Limb (tissue), 2 donors: ENCODE data around the gene WDR64.

Experiments
- DNase-seq, 2 donors: peaks; one replicate each; pipeline ENCODE4 v3.0.0-alpha.2; 2016; ENCODE audit errors: extremely low spot score in 2 of 2

Gene WDR64

DNA sequence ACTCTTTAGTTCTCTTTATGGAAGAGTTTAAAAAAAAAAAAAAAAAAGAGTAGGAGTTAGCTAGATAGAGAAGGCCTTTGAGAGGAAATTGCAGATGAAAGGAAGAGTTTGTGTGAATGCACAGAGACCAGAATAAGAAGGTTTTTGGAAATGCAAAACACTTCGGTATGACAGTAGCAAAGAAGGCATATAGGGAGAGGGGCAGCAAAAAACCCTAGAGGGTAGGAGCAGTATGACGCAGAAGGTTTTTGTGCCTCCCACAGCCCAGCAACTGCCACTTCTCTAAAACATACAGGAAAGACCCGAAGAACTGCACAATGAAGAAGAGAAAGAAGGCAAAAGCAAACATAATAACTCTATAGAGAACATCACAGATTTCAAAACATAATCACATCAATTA is 84.3 kb downstream of the WDR64 start:
- DNase-seq = no peak

DNA sequence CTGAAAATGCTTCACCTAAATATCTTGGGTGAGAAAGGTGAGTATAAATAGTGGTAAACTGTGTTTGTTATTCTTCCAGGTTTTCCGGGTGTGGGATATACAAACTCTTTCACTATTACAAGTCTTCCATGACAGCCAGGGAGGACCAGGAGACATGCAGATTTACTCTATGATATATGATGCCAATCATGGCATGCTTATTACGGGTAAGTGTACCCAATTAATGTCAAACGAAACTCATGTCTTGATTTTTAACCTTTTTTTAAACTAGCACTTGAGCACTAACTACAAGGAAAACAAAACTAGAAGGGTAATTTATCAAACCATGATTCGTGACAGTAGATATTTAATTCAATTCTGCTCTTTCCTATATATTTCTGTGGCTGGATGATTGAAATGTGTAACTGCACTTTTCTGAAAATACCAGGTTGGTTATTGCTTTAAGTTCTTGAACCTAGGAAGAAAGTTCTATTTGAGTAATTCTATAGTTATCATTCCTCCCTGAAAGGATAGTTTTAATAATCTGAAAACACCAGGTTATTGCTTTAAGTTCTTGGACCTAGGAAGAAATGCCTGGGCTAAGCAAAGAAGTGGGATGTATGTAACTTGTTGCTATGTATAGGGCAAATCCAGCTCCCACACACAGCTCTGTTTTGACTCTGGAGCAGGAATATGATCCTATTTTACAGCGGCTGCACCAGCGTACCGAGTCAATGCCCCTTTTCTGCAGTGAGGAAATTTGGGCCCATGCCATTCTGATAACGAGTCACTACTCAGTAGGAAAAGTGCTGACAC is 86.4 kb downstream of the WDR64 start:
- no peak for DNase-seq

- no peak for DNase-seq
Measured at GRCh38 chr1:241742084-241742483, 90.0 kb downstream of the WDR64 start.

GRCh38 chr1:241744591-241744990 is 92.5 kb downstream of the WDR64 start:
- no peak for DNase-seq

GRCh38 chr1:241747992-241748391 is 95.9 kb downstream of the WDR64 start:
- DNase-seq = no peak

DNA sequence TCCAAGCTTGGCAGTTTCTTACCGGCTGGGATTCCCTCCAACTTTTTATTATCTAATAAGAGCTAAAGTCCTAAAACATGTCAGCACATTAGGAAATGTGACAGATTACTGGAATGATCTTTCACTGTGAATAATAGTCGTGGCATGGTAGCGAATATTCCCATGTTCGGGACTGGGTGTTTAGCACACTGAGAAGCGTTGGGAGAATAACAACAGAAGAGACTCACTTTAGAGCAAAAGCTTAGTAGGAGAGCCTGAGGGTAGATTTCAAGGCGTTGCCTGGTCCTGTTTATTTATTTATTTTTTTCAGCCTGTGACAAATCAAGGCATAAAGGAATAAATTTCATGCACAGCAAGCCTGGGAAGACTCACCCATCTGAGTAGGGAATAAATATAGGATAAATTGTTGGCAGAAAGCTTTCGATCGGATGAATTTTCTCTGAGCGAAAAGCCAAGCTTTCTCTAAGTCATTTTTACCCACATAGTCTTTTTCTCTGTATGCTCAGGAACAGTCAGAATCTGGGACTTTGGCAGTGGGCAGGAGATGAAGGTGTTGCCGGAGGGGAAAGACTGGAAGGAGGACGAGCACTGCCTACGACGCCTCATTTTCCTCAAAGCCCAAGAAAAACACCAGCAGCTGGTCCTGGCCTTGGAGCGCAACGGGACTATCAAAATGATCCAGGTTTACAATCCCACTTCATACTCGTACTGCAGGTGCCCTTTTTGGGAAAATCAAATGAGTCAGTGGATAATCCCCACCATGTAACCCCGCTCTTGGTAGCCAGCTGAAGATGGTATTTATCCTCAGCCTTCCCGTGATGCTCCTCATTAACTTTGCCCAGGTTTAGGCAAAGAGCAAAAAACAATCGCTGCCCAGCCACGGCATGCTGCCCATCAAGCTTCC is 97.2 kb downstream of the WDR64 start:
- no peak for DNase-seq

DNA sequence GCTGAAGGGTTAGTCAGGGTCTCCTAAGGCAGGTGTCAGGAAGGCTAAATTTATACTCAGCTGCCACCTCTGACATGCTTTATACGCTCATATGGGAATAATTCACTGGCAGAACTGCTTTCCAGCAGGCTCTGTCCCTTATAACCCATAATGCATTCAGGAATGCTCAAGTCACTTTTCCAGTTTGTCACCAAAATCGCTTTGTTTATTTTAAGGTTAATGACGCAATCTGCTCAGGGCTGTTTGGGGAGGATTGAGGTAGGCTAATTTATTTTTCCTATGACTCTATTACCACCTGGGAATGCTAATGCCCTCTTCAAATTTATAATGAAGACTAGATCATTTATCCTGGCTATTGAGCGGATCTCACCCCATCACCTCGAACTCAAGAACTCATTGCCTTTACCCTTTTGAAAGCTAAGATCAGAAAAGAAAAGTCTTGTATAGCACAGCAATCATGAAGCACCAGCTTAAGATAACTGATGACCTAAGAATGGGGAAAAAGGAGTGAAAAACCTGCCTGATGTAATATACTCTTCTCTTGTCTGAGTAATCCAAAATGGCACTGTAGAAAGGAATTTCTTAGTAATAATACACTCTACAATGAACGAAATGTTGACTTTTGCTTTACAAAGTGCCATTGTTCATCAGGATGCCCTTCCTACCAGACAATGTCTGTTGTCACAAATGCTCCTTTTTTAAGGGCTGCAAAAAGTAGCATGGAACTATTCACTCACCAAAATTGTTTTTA is 98.0 kb downstream of the WDR64 start:
- no peak for DNase-seq

DNA sequence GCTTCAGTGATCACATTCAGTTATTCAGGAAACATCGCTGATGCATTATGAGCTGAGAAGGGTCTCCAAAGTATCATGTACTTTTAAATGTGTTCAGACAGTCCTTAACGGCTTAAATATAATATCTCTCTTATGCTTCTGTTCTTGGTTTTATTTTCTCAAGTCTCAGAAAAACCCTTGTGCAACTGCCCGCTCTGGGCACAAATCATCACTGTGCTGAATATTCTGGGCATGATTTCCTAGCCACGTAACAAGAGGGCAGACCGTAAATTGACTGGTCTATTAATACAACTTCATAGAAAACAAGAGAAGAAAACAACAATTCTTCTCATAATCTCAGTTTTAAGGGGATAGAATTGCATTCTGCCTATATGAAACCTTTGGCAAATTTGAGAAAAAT is 99.4 kb downstream of the WDR64 start:
- DNase-seq = no peak

DNA sequence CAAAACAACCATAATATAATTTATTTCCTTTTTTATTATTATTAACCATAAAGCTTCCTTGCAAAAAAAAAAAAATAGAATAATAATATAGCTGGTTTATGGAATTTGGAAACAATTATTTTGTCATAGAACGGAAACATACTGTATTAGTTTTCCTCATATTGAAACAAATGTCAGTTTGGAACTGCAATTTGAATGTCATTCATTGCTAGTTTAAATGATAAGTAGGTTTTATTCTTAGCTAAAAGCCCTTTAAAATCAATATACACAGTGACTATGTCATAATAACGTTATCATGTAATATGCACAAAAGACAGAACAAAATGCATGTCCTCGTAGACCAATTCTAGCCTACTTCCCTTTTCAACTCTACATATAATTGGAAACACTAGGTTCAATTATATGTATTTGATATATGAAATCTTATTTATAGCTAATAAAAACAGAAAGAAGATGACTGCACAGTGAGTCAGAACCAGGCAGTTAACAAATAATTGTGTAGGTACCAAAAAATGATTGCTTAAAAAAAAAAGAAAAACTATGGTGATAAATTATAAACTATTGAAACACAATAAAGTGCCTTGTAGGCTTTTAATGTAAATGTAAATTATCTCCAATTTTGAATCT is 110.7 kb downstream of the WDR64 start:
- DNase-seq = no peak

- DNase-seq = no peak
Measured at GRCh38 chr1:241765390-241765789, 113.3 kb downstream of the WDR64 start.

GRCh38 chr1:241767737-241768136 is 115.7 kb downstream of the WDR64 start:
- DNase-seq = no peak

- DNase-seq = no peak
Measured at GRCh38 chr1:241770115-241770514, 118.0 kb downstream of the WDR64 start.

DNA sequence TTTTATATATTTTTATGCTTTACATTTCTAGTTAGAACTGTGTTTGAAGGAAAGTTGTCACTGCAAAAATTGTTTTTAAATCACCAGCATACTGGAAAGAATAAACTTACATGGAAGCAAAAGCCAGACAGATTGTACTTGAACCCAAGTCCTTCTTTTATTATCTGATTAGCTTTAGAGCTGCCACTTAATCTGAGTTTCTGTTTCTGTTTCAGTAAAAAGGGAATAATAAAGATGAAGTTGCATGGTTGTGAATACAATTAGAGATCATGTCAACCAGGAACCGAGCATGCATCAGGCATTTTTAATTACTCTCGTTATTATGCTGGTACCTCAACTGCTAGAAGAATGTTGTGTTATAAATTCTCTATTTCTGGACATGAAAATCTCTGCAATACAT is 119.0 kb downstream of the WDR64 start:
- DNase-seq = no peak

GRCh38 chr1:241772932-241773500 is 120.9 kb downstream of the WDR64 start:
- no peak for DNase-seq

GRCh38 chr1:241773991-241774390 is 121.9 kb downstream of the WDR64 start:
- DNase-seq = no peak

GRCh38 chr1:241775021-241775420 is 122.9 kb downstream of the WDR64 start:
- DNase-seq = no peak

- no peak for DNase-seq
Measured at GRCh38 chr1:241776911-241777310, 124.8 kb downstream of the WDR64 start.

DNA sequence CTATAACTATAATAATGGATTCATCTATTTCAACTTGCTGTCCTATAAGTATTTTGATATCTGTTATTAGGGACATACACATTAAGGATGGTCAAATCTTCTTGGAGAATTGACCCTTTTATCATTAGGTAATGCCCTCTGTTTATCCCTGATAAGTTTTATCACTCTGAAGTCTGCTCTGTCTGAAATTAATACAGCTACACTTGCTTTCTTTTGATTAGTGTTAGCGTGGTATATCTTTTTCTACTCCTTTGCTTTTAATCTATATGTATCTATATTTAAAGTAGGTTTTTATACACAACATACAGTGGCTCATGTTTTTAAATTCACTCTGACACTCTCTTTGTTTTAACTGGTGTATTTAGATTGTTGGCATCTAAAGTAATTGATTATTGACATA is 126.0 kb downstream of the WDR64 start:
- DNase-seq = no peak

- no peak for DNase-seq
Measured at GRCh38 chr1:241779897-241780296, 127.8 kb downstream of the WDR64 start.

- DNase-seq = no peak
Measured at GRCh38 chr1:241782396-241782795, 130.3 kb downstream of the WDR64 start.

GRCh38 chr1:241787691-241788090 is 135.6 kb downstream of the WDR64 start:
- no peak for DNase-seq
